A549 (cell line): ENCODE measurements around the gene RAB5IF. TPM values are rescaled to one million over a fixed set of nuclear protein-coding genes. Genes with fewer than 3 reads are reported as not detected.
A peak's percentile ranks its signal among the peaks of the same experiment; 100 is the strongest.

Experiments used
- ATAC-seq, 2 experiments: fragments of 200-7000 bp in 1 of 2; fragments of >200 bp in 1 of 2; cut with Nextera tagmentation in 1 of 2; cut with Tn5 transposase in 1 of 2; 3 replicates each; pipeline versions ENCODE4 v1.8.0 to v1.9.1; 2018 to 2020; ENCODE audit warnings: mild to moderate bottlenecking in 1 of 2, moderate library complexity in 1 of 2
- CTCF ChIA-PET: fragments of 300-600 bp; sonication (Branson Sonifier 250); formaldehyde crosslinking; extraction: SDS; loops from one replicate; lab custom pipeline; 2021; ENCODE audit warnings: antibody characterized with exemption, inconsistent platforms; lab: Yijun Ruan, JAX
- POLR2A ChIA-PET: fragments of 350-600 bp; formaldehyde crosslinking; extraction: SDS; loops from one replicate; lab custom pipeline; 2021; ENCODE audit warnings: antibody characterized with exemption, inconsistent platforms; lab: Yijun Ruan, JAX
- DNase-seq, 2 experiments: peaks; one replicate each; pipeline versions ENCODE4 v3.0.0 to v3.0.0-alpha.2; 2011 to 2016; ENCODE audit warnings: low read depth in 1 of 2, low spot score in 1 of 2
- FAIRE-seq: peaks from 2 replicates; lab custom pipeline; 2011; peaks lifted over from hg19 to GRCh38; lab: Jason Lieb, UNC
- H3K27ac ChIP-seq, 2 experiments: fragments of >200 bp; sonication (Bioruptor Twin); formaldehyde crosslinking; 3 replicates each; pipeline ENCODE4 v1.5.1; 2016 to 2017
- H3K4me1 ChIP-seq: fragments of >200 bp; sonication (Bioruptor Twin); formaldehyde crosslinking; 3 replicates; pipeline ENCODE4 v1.6.1; 2016
- H3K4me2 ChIP-seq: fragments of >200 bp; sonication (Bioruptor Twin); formaldehyde crosslinking; 3 replicates; pipeline ENCODE4 v1.6.1; 2016
- H3K4me3 ChIP-seq: fragments of >200 bp; sonication (Bioruptor Twin); formaldehyde crosslinking; 3 replicates; pipeline ENCODE4 v1.5.1; 2016
- H3K9me3 ChIP-seq: fragments of >200 bp; sonication (Bioruptor Twin); formaldehyde crosslinking; 3 replicates; pipeline ENCODE4 v1.6.1; 2016
- CBX2 ChIP-seq: fragments of 200-600 bp; sonication (generic); IDR thresholded peaks from 2 replicates; pipeline ENCODE4 v1.6.1; 2016; ENCODE audit warnings: low read depth, mild to moderate bottlenecking, borderline replicate concordance
- CBX8 ChIP-seq: fragments of 200-600 bp; sonication (generic); IDR thresholded peaks from 2 replicates; pipeline ENCODE4 v1.6.1; 2016
- CHD2 ChIP-seq: fragments of 150-350 bp; IDR thresholded peaks from 2 replicates; pipeline ENCODE4 v1.6.1; 2014; ENCODE audit warnings: low read length; ENCODE audit not compliant: partially characterized antibody
- CHD4 ChIP-seq: fragments of 200-600 bp; sonication (generic); IDR thresholded peaks from 2 replicates; pipeline ENCODE4 v1.6.1; 2016; ENCODE audit warnings: antibody characterized with exemption, mild to moderate bottlenecking, borderline replicate concordance
- EHF ChIP-seq: fragments of 250-450 bp; sonication (Bioruptor Pico); IDR thresholded peaks from 2 replicates; pipeline ENCODE4 v1.5.0; 2020; ENCODE audit warnings: mild to moderate bottlenecking
- FOSL2 ChIP-seq, 2 experiments: fragments of 450-650 bp in 1 of 2; fragments of >200 bp in 1 of 2; sonication (Bioruptor Twin) in 1 of 2; formaldehyde crosslinking; IDR thresholded peaks; 2 replicates each; pipeline versions ENCODE4 v1.5.0 to v1.6.1; 2016 to 2020; ENCODE audit warnings: mild to moderate bottlenecking in 1 of 2, moderate library complexity in 1 of 2
- FOXS1 ChIP-seq: fragments of 250-450 bp; sonication (Bioruptor Pico); IDR thresholded peaks from 2 replicates; pipeline ENCODE4 v1.5.0; 2020; ENCODE audit warnings: mild to moderate bottlenecking, moderate library complexity
- GATA3 ChIP-seq: IDR thresholded peaks from 2 replicates; pipeline ENCODE4 v1.6.1; 2012; ENCODE audit warnings: borderline replicate concordance
- HES2 ChIP-seq: fragments of >200 bp; sonication (Bioruptor Twin); formaldehyde crosslinking; IDR thresholded peaks from 2 replicates; pipeline ENCODE4 v1.6.1; 2016
- HEYL ChIP-seq: fragments of 250-450 bp; sonication (Bioruptor Pico); IDR thresholded peaks from 2 replicates; pipeline ENCODE4 v1.8.0; 2021; ENCODE audit warnings: mild to moderate bottlenecking, moderate library complexity
- HOXA7 ChIP-seq: fragments of 250-450 bp; sonication (Bioruptor Pico); IDR thresholded peaks from 2 replicates; pipeline ENCODE4 v1.5.0; 2020; ENCODE audit warnings: mild to moderate bottlenecking, moderate library complexity
- KDM1A ChIP-seq: fragments of 200-600 bp; sonication (generic); IDR thresholded peaks from 2 replicates; pipeline ENCODE4 v1.6.1; 2016; ENCODE audit warnings: low read depth, mild to moderate bottlenecking
- KDM5A ChIP-seq: fragments of 200-600 bp; sonication (generic); IDR thresholded peaks from 2 replicates; pipeline ENCODE4 v1.6.1; 2016; ENCODE audit warnings: antibody characterized with exemption, mild to moderate bottlenecking
- MAFK ChIP-seq: fragments of 450-650 bp; IDR thresholded peaks from 2 replicates; pipeline ENCODE4 v1.6.1; 2014; ENCODE audit not compliant: partially characterized antibody
- MAX ChIP-seq: IDR thresholded peaks from 2 replicates; pipeline ENCODE4 v1.6.1; 2012
- MAZ ChIP-seq: fragments of 150-350 bp; IDR thresholded peaks from 2 replicates; pipeline ENCODE4 v1.6.1; 2014; ENCODE audit warnings: antibody characterized with exemption, low read depth, low read length, borderline replicate concordance
- NPAS2 ChIP-seq: fragments of 250-450 bp; sonication (Bioruptor Pico); IDR thresholded peaks from 2 replicates; pipeline ENCODE4 v1.8.0; 2022; ENCODE audit warnings: mild to moderate bottlenecking, moderate library complexity, borderline replicate concordance
- NR3C1 ChIP-seq: fragments of >200 bp; sonication (Bioruptor Twin); formaldehyde crosslinking; IDR thresholded peaks from 3 replicates; pipeline ENCODE4 v1.6.1; 2017
- PBX3 ChIP-seq: IDR thresholded peaks from 2 replicates; pipeline ENCODE4 v1.6.1; 2012
- POLR2A ChIP-seq: IDR thresholded peaks from 2 replicates; pipeline ENCODE4 v1.6.1; 2012; ENCODE audit warnings: mild to moderate bottlenecking, low read length
- POLR2AphosphoS2 ChIP-seq: conservative IDR thresholded peaks from 2 replicates; pipeline ENCODE4 v1.6.1; 2012; ENCODE audit warnings: low read length, improper control_type of control experiment, inconsistent platforms
- RAD21 ChIP-seq, 2 experiments: fragments of >200 bp in 1 of 2; sonication (Bioruptor Twin) in 1 of 2; formaldehyde crosslinking in 1 of 2; IDR thresholded peaks in 1 of 2; conservative IDR thresholded peaks in 1 of 2; 2 replicates in 1 of 2; 3 replicates in 1 of 2; pipeline ENCODE4 v1.6.1; 2012 to 2018; ENCODE audit warnings: inconsistent platforms in 1 of 2
- RARB ChIP-seq: fragments of 250-450 bp; sonication (Bioruptor Pico); IDR thresholded peaks from 2 replicates; pipeline ENCODE4 v1.8.0; 2021; ENCODE audit warnings: mild to moderate bottlenecking, moderate library complexity
- RCOR1 ChIP-seq: fragments of 150-350 bp; IDR thresholded peaks from 2 replicates; pipeline ENCODE4 v1.6.1; 2014; ENCODE audit warnings: antibody characterized with exemption, low read length, low read depth
- RNF2 ChIP-seq: fragments of 200-600 bp; sonication (generic); IDR thresholded peaks from 2 replicates; pipeline ENCODE4 v1.6.1; 2016; ENCODE audit warnings: low read depth, mild to moderate bottlenecking, antibody characterized with exemption, moderate library complexity, borderline replicate concordance
- TFCP2L1 ChIP-seq: fragments of 250-450 bp; sonication (Bioruptor Pico); IDR thresholded peaks from 2 replicates; pipeline ENCODE4 v1.5.0; 2021; ENCODE audit warnings: mild to moderate bottlenecking
- USF2 ChIP-seq: fragments of 450-650 bp; IDR thresholded peaks from 2 replicates; pipeline ENCODE4 v1.6.1; 2014; ENCODE audit warnings: antibody characterized with exemption
- ZFP36 ChIP-seq: fragments of 450-650 bp; IDR thresholded peaks from 2 replicates; pipeline ENCODE4 v1.6.1; 2014; ENCODE audit warnings: borderline replicate concordance; ENCODE audit not compliant: partially characterized antibody
- WGBS: methylation state at CpG from one replicate; pipeline ENCODE4 v1.1.6; 2017; ENCODE audit errors: missing lambda C conversion rate; 5-methylcytosine and 5-hydroxymethylcytosine counted together
- polyA plus RNA-seq, 4 experiments: library from polyadenylated mRNA; depleted of rRNA in 3 of 4; stranded (reverse); fragments of >200 nt; fragmentation: RNase III in 1 of 4; extraction: RNeasy Plus Mini Kit Qiagen cat#74134 plus additional on column Dnase treatment in 1 of 4; gene quantifications; 2 replicates in 3 of 4; 3 replicates in 1 of 4; pipeline ENCODE4 v1.2.3, GENCODE V29; 2011 to 2017

RAB5IF gene
- polyA plus RNA-seq, 2 of the 4 experiments (the other 2 are of a cell fraction) = 246 to 345 TPM

GRCh38 chr20:36631646-36632045, 26.1 kb downstream of the RAB5IF start:
- POLR2A ChIA-PET = no interaction called here

GRCh38 chr20:36632147-36632486, 26.5 kb downstream of the RAB5IF start:
- Histone ChIP-seq H3K4me1 (no peaks in the 10 kb centered on the region), H3K4me2 (no peak overlapping the region), H3K4me3 (no peak overlapping the region), H3K9me3 (no peaks in the 10 kb centered on the region), H3K27ac (no peak overlapping the region)
- 43% methylated on average over 3 of the region's 3 CpGs for WGBS
- POLR2A ChIA-PET = no interaction called here
- TF ChIP-seq ZFP36 = no peak
- TF ChIP-seq RNF2 = no peak
- TF ChIP-seq TFCP2L1 = no peak
- no peak for TF ChIP-seq FOSL2 (IDR thresholded peaks at IDR 0.05)
- no peak for TF ChIP-seq FOSL2 (CRISPR knock-in tag; IDR thresholded peaks at IDR 0.05)
- TF ChIP-seq MAX = no peak
- no peak for TF ChIP-seq NPAS2 (CRISPR knock-in tag)
- TF ChIP-seq CHD2 = no peak
- FAIRE-seq (no peak), ATAC-seq (no peak), DNase-seq (no peak)
- CTCF ChIA-PET = interaction anchor here (0.6 to 1.3 kb wide), 3 partner anchors 15 to 57 kb away, joined by 3 to 4 read pairs (median 4); partner anchors contain the start of gene RAB5IF

More at GRCh38 chr20:36631646-36632045, 26.1 kb downstream of the RAB5IF start:
- Histone ChIP-seq H3K4me1 (no peaks in the 10 kb centered on the region), H3K27ac (no peak overlapping the region), H3K4me2 (no peak overlapping the region), H3K4me3 (no peak overlapping the region), H3K9me3 (no peaks in the 10 kb centered on the region)
- ATAC-seq (no peak), FAIRE-seq (no peak), DNase-seq (no peak)
- CTCF ChIA-PET = no interaction called here
- TF ChIP-seq MAFK (no peak), HES2 (no peak), CBX8 (no peak)
- WGBS = 80% methylated on average over 6 of the region's 6 CpGs

GRCh38 chr20:36632487-36633284, 27.1 kb downstream of the RAB5IF start:
- no peak overlapping the region for H3K4me3 ChIP-seq
- H3K4me1 ChIP-seq = no peaks in the 10 kb centered on the region
- no peak overlapping the region for H3K4me2 ChIP-seq
- H3K9me3 ChIP-seq = no peaks in the 10 kb centered on the region
- TF ChIP-seq MAZ = no peak
- TF ChIP-seq FOXS1 = no peak
- no peak for TF ChIP-seq NR3C1
- no peak overlapping the region for H3K27ac ChIP-seq
- ChIA-PET CTCF (interaction anchor here (0.5 to 1.3 kb wide), 5 partner anchors 16 to 666 kb away, joined by 3 to 5 read pairs (median 4); partner anchors contain the start of gene RAB5IF), POLR2A (no interaction called here)
- ATAC-seq = peak in 1 of 2 experiments; percentile 43; a peak in 4 of 6 replicates
- WGBS = 80% methylated on average over 14 of the region's 14 CpGs
- no peak for DNase-seq
- FAIRE-seq = no peak

- no peak overlapping the region for H3K4me2 ChIP-seq
- POLR2A ChIA-PET = no interaction called here
- no peak overlapping the region for H3K4me3 ChIP-seq
- no peak overlapping the region for H3K27ac ChIP-seq
- WGBS = 62% methylated on average over 8 of the region's 9 CpGs
- FAIRE-seq = no peak
- CTCF ChIA-PET = interaction anchor here (0.5 to 1.3 kb wide), 3 partner anchors 16 to 666 kb away, joined by 3 to 5 read pairs (median 4); no protein-coding TSS in a partner anchor
- no peak for DNase-seq
- ATAC-seq = no peak
- TF ChIP-seq POLR2A (no peak), CBX2 (no peak), RCOR1 (no peak), EHF (no peak), HES2 (no peak), FOSL2 (IDR thresholded peaks at IDR 0.05) (no peak), FOSL2 (CRISPR knock-in tag; IDR thresholded peaks at IDR 0.05) (no peak), POLR2AphosphoS2 (no peak), GATA3 (no peak), CHD4 (no peak), USF2 (no peak), CHD2 (no peak), RAD21 (conservative IDR thresholded peaks at IDR 0.05 in 1 of 2, IDR thresholded peaks at IDR 0.05 in 1 of 2) (no peak), HEYL (no peak), HOXA7 (CRISPR knock-in tag) (no peak), RARB (no peak), KDM5A (no peak), KDM1A (no peak), PBX3 (no peak), TFCP2L1 (no peak)
- no peaks in the 10 kb centered on the region for H3K9me3 ChIP-seq
- H3K4me1 ChIP-seq = no peaks in the 10 kb centered on the region
Measured at GRCh38 chr20:36633285-36633772, 27.8 kb downstream of the RAB5IF start.
